ENCODE data around the gene METTL16.

METTL16 gene

DNA sequence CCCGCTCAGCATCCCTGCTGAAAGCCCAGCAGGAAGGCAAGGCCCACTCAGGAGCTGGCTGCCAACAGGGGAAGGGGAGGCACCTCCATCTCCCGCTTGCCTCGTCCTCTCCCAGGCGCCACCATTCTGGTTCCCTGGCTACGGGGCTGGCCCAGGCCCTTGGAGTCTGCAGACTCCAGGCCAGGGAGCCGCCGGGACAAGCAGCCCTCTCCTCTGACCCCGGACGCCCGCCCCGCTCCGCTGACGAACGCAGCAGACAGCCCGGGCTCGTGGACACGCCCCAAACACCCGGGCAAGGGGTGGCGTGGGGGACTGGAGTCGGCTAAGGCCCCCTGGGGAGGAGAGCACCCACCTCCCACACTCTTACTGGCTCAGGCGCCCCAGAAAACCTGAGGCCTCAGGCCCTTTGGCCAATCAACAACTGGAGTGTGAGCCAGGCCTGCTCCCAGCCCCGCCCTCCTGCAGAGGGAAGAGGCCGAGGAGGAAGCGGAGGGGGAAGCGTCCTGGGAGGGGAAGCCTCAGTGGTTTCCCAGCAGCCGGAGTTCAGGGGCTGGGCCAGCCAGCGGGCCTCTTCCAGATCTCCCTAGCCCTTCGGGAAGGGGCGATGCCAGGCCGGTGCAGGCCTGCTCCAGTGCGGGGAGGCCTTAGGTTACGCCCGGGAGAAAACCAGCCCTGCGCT is 115.0 kb downstream of the METTL16 start:
- peak; percentile 97 for DNase-seq (ENCODE audit: low read depth, low spot score)

DNA sequence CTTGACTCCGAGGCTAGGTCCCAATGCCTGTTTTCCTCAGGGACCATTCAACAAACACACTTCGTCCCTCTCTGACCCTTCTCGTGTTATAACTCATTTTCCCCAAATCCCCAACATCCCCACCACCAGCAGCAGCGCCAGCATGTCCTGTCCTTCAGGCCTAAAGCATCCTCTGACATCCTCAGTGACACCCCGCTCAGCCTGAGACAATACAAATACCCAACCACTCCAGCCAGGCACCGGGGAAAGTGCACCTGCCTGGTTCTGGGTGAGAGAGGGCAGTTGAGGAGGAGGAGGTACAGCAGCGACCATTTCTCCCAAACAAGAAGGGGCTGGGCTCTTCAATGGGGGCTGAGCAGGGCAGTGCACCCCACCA is 115.5 kb downstream of the METTL16 start:
- DNase-seq (ENCODE audit: low read depth, low spot score) = no peak

DNA sequence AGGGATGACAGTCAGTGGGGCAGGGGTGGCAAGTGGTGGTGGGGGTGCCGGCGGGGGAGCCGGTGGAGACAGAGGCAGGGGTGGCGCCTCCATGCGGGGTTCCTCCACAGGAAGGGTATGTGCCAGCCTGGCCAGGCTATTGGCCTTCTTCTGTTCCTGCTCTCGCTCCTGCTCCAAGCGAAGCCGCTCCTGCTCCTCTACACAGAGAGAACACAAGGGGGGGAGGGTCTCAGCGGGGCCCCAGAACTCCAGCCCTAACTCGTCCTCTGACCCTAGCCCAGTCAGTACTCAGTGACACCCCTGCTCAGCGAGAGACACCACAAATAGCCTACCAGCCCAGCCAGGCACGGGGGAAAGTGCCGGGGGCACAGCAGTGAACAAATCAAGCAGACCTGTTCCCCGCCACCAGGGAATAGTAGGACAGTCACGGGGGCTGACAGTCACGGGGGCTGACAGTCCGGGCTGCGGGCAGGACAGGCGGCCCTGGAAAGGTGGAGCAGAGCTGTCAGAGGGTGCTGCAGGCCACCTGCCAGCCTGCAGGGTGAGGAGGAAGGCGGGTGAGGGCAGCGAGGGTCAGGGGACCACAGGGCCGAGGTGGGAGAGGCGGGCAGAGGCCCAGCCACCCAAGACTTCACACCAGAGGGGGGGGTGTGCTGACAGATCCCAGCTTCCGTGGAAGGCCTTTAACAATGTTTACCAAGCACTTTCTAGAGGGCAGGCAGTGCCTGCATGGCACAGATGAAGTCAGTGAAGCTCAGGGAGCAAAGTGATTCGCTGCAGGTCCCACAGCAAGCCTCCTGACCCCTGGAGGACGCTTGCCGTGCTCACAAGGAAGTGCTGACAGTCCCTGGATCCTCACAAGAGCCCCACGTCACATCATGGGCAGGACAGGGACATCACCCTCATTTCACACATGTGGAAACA is 116.2 kb downstream of the METTL16 start:
- DNase-seq (ENCODE audit: low read depth, low spot score) = peak; percentile 54

- DNase-seq (ENCODE audit: low read depth, low spot score) = no peak
Observed at GRCh38 chr17:2394775-2395201, 116.9 kb downstream of the METTL16 start.

DNA sequence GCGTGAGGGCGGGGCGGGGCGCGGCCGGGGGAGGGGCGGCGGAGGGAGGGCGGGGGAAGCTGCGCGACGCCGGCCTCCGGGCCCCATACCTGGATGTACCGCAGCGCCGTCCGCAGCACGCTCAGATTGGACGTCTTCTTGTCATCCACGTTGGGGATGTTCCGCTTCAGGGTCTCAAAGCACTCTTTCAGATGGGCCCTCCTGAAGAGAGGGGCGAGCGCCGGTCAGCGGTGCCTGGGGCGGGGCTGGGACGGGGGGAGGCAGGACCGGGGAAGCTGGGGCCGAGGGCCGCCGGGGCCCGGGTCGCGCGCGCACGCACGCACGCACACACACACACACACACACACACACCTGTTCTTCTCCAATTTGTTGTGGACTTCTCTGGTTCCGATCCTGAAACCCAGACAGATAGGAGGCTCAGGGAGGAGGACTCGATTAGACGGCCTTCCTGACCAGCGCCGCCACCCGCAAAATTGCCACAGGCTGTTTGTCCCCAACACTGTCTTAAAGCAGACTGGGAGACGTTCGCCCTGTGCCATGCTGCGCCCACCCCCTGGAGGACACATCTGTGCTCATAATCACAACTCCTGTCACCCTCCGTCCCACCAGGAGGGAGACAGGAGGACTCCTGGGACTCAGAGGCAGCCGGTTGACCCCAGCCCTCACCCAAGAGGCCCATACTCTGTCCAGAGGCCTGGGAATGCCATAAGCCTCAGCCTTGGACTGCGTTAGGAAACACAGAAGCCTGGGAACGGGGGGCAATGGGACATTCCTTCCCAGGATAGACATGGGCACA is 117.5 kb downstream of the METTL16 start:
- DNase-seq (ENCODE audit: low read depth, low spot score) = peak; percentile 33

GRCh38 chr17:2393174-2393953 is 118.3 kb downstream of the METTL16 start:
- DNase-seq (ENCODE audit: low read depth, low spot score) = peak; percentile 83

GRCh38 chr17:2392252-2393173 is 119.2 kb downstream of the METTL16 start:
- peak; percentile 96 for DNase-seq (ENCODE audit: low read depth, low spot score)

DNA sequence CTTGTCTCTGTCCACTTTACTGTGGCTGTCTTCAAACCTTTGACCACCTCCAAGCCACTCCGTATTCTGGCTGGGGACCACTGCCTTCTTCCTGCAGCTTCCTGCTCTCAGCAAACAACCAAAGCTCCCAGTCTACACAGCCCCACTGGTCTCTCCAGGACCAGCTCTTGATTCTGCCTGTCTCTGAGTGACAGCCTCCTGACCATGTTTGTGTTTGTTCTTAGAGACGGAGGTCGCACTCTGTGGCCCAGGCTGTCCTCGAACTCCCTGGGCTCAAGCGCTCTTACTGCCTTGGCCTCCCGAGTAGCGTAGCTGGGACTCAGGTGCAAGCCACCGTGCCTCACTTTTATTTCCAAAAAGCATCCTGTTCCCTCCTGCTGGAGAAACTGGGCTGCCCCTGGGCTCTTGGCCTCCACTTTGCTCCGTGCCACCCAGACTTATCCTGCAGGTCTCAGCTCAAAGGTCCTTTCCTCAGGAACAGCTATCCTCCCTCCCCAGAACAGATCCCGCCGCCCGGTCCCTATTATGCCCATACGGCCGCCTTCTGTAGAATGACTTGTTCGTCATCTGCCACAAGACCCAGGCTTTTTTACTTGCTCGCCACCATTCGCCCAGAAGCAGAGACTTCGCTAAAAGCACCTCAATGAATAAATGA is 120.0 kb downstream of the METTL16 start:
- no peak for DNase-seq (ENCODE audit: low read depth, low spot score)

- DNase-seq (ENCODE audit: low read depth, low spot score) = no peak
Observed at GRCh38 chr17:2390199-2390836, 121.4 kb downstream of the METTL16 start.

GRCh38 chr17:2388683-2389055 is 123.0 kb downstream of the METTL16 start:
- DNase-seq (ENCODE audit: low read depth, low spot score) = peak; percentile 45

DNA sequence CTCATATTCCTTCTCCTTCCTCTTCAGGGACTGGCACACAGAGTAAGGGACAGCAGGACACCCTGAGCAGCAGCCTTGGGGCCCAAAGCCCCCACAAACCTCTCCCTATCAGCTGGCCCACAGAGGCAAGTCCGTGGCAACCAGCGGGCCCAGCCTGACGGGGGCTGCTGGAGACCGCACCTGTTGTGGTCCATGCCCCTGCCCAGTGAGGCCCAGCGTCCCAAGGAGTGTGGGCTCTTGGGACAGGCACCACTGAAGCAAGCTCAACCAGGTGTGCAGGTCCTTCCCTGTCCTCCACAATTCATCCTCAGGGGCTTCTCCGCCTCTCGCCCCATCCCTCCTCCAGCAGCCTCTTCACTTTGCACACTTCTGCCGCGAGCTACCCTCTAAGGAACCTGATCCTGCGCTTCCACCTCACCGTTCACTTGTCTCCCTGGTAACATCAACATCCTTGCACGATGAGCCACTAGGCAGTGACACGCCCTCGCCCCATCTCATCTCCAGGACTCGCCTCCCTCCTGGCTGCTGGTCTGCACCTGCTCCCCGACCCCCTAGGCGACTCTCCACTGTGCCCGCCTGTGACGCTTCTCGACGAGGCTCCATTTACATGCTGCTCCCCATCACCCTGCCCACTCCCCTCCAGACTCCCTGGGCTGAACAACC is 123.5 kb downstream of the METTL16 start:
- no peak for DNase-seq (ENCODE audit: low read depth, low spot score)

DNA sequence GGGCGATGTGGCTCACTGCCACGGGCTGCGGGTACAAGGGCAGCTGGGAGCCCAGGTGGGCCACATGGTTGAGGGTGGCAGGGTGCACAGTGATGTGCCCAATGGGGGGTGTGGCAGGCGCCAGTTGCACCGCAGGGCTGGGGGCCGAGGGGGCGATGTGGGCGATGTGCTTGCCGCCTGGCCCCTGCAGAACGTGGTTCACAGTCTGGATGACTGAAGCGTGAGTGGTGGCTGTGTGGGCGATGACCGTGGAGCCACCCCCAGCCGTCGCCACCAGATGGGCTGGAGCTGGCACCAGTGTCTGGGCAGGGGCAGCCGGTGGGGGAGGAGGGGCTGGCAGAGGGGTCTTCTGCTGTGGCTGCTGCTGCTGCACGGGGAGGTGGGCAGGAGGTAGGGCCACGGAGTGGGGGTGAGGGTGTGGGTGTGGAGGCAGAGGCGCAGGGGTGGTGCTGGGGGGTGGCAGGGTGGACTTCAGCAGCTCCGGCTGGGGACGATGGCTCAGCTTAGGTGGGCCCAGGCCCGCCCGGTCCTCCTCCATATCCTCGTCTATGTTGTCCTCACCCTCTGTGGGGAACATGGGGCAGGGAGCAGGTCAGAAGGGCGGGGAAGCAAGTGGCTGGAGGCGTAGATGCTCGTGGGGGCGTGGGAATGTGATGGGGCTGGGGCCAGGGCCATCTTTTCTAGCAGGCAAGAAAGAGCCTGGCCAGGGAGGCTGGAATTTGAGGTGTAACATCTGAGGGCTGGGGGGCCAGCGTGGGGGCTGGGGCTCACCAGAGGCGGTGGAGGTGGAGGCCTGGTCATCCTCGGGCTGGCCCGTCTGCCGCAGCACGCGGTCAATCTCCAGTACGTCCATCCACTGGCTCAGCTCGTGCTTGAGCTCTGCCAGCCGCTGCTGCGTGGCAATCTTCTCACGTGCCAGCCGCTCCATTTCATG is 124.3 kb downstream of the METTL16 start:
- no peak for DNase-seq (ENCODE audit: low read depth, low spot score)

GRCh38 chr17:2386400-2387085 is 125.1 kb downstream of the METTL16 start:
- no peak for DNase-seq (ENCODE audit: low read depth, low spot score)

DNA sequence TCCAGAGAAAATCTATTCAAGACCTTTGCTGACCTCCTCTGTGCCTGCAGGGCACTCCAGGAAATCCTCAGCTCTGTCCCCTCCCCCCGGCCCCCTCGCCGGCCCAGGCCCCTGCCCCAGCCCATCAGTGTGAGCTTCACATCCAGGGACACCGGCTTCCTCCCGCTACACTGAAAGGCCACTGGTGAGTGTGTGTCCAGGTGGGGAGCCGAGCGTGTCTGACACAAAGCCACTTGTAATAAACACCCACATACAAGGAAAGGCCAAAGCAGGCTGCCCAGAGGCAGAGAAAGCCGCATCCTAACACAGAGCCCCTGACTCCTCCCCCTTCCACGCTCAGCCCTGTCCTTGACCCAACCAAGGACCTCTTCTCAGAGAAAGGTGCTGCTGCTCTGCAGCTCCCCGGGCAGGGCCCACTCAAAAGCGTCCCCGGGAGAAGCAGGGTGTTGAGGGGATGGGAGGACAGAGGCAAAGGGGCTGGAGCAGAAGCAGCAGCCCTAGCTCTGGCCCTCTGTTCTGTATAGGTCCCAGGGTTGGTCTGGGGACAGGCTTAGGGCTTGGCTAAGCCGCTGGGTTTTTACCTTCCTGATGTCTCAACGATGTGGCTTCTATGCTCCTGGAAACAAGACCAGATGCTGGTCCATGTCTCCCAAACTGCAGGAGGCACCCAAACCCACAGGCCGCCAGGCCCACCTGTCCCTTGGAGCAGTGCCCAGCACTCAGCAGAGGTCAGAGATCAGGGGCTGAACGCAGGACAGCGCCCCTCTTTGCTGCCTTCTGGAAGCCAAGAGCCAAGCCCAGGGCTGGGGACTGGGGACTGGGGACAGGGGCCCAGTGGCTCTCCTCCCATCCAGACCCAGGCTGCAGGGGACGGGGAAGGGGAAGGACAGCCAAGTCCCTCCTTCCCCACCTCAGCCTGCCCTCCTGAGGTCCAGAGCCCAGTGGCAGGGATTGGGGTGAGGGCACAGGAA is 126.2 kb downstream of the METTL16 start:
- peak; percentile 53 for DNase-seq (ENCODE audit: low read depth, low spot score)

- DNase-seq (ENCODE audit: low read depth, low spot score) = peak; percentile 37
Observed at GRCh38 chr17:2384439-2385127, 127.1 kb downstream of the METTL16 start.
